Activated T-helper 17 cell treated with anti-CD3 and anti-CD28 coated beads, Interleukin-2, amount 50 U/mL, for 72 hours (primary cell): ENCODE measurements around the gene CASP1. TPM values are rescaled to one million over a fixed set of nuclear protein-coding genes. Genes with fewer than 3 reads are reported as not detected.

Experiments
- ATAC-seq: fragments of 150-1000 bp; cut with Tn5 transposase; replicated peaks from 2 replicates; pipeline ENCODE4 v1.10.0; 2021; ENCODE audit warnings: mild to moderate bottlenecking, moderate library complexity
- H3K27ac Mint-ChIP-seq: one replicate; pipeline ENCODE4 v1.8.0; 2022; ENCODE audit warnings: mixed read lengths
- H3K27me3 Mint-ChIP-seq: one replicate; pipeline ENCODE4 v1.8.0; 2022; ENCODE audit warnings: mixed read lengths
- H3K36me3 Mint-ChIP-seq: one replicate; pipeline ENCODE4 v1.8.0; 2022; ENCODE audit warnings: low read depth, mild to moderate bottlenecking, mixed read lengths
- H3K4me1 Mint-ChIP-seq: one replicate; pipeline ENCODE4 v1.8.0; 2022; ENCODE audit warnings: mixed read lengths
- H3K4me3 Mint-ChIP-seq: one replicate; pipeline ENCODE4 v1.8.0; 2022; ENCODE audit warnings: mild to moderate bottlenecking, mixed read lengths
- H3K9me3 Mint-ChIP-seq: one replicate; pipeline ENCODE4 v1.8.0; 2022; ENCODE audit warnings: mixed read lengths
- total RNA-seq, 2 donors: library from RNA; stranded (reverse); gene quantifications; one replicate each; pipeline ENCODE4 v1.2.3, GENCODE V29; 2022

The CASP1 gene
- total RNA-seq, 2 donors from 2014 or later: 39.5 to 59.9 TPM

GRCh38 chr11:104979839-104980238, 55.1 kb downstream of the CASP1 start:
- Mint-ChIP-seq H3K27me3 (no peaks in the 10 kb centered on the region), H3K4me3 (no peak overlapping the region), H3K27ac (no peak overlapping the region), H3K36me3 (no peaks in the 10 kb centered on the region), H3K9me3 (no peaks in the 10 kb centered on the region), H3K4me1 (peaks cover 5% of the 10 kb centered on the region)
- no peak for ATAC-seq

Other genes starting within 250 kb of the CASP1 start
- not detected for gene CASP12, start 136.7 kb downstream of the CASP1 start, total RNA-seq
- 100 to 1,000 TPM in 1 of 2 donors, 10 to 100 TPM in 1; 78.2 to 108 TPM for gene CASP4, start 66.6 kb downstream of the CASP1 start, total RNA-seq
- gene CASP5, start 12.0 kb downstream of the CASP1 start, total RNA-seq: not detected
- gene CARD16, start 10.2 kb upstream of the CASP1 start, total RNA-seq: 10 to 100 TPM in 1 of 2 donors, 1 to 10 TPM in 1; 8.8 to 25.7 TPM
- not detected for gene CARD18, start 104.6 kb upstream of the CASP1 start, total RNA-seq